ENCODE measurements around the gene MTHFD2L. TPM values are rescaled to one million over a fixed set of nuclear protein-coding genes. Genes with fewer than 3 reads are reported as not detected.
A peak's percentile ranks its signal among the peaks of the same experiment; 100 is the strongest.

The MTHFD2L gene
- total RNA-seq, 1 donor: 15.0 TPM

GRCh38 chr4:74156521-74156920 is 1.4 kb upstream of the MTHFD2L start:
- no peak for DNase-seq (ENCODE audit: low read depth)
- TF ChIP-seq, protein P1, sequence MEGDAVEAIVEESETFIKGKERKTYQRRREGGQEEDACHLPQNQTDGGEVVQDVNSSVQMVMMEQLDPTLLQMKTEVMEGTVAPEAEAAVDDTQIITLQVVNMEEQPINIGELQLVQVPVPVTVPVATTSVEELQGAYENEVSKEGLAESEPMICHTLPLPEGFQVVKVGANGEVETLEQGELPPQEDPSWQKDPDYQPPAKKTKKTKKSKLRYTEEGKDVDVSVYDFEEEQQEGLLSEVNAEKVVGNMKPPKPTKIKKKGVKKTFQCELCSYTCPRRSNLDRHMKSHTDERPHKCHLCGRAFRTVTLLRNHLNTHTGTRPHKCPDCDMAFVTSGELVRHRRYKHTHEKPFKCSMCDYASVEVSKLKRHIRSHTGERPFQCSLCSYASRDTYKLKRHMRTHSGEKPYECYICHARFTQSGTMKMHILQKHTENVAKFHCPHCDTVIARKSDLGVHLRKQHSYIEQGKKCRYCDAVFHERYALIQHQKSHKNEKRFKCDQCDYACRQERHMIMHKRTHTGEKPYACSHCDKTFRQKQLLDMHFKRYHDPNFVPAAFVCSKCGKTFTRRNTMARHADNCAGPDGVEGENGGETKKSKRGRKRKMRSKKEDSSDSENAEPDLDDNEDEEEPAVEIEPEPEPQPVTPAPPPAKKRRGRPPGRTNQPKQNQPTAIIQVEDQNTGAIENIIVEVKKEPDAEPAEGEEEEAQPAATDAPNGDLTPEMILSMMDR (IDR thresholded peaks at IDR 0.05; ENCODE audit: insufficient read depth, low read length): no peak
- H3K4me3 ChIP-seq (ENCODE audit: low read depth, low read length): no peak overlapping the region

- TF ChIP-seq, protein P1 (IDR thresholded peaks at IDR 0.05; ENCODE audit: insufficient read depth, low read length): no peak
- DNase-seq (ENCODE audit: low read depth): peak; percentile 50
- peak overlapping the region; percentile 81 for H3K4me3 ChIP-seq (ENCODE audit: low read depth, low read length)
Measured at GRCh38 chr4:74157154-74157553, 764 bp upstream of the MTHFD2L start.

DNA sequence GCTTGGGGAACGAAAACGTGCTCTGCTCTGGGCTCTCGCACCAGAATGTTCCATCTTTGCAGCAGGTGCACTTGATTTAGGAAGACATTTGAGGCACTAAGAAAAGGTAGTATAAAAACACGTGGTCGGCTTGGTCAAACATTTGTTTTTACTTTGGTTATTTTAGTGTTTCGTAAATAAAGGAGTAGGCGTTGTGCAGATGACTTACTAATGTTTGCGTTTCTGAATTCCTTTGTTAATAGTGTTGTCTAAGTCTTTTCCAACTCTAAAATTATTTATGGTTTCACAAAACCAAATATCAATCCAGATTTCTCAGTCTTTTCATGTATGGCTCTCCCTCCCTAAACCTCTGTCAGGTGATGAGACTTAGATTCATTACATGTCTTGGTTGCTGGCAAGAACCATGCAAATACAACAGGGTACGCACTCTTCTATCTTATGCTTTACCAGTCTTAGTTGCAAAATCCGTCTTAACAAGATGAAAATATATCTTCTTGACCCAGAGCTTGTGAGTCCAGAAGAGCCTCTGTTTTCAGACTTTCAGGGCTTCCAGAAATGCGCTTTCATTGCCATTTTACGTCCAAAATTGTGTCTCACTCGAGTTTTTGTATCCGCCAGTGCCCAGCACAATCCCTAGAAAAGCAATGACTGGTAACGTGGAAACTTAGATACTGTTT is 686 bp downstream of the MTHFD2L start:
- peak overlapping the region; percentile 81 for H3K4me3 ChIP-seq (ENCODE audit: low read depth, low read length)
- TF ChIP-seq, protein P1 (IDR thresholded peaks at IDR 0.05; ENCODE audit: insufficient read depth, low read length): no peak
- peak; percentile 18 for DNase-seq (ENCODE audit: low read depth)

GRCh38 chr4:74159143-74159709 is 1.3 kb downstream of the MTHFD2L start:
- DNase-seq (ENCODE audit: low read depth): peak; percentile 51
- TF ChIP-seq, protein P1 (IDR thresholded peaks at IDR 0.05; ENCODE audit: insufficient read depth, low read length): no peak

GRCh38 chr4:74161666-74162450 is 3.9 kb downstream of the MTHFD2L start:
- TF ChIP-seq, protein P1 (IDR thresholded peaks at IDR 0.05; ENCODE audit: insufficient read depth, low read length): no peak
- DNase-seq (ENCODE audit: low read depth): peak; percentile 43
- H3K4me3 ChIP-seq (ENCODE audit: low read depth, low read length): no peak overlapping the region

More at GRCh38 chr4:74159143-74159709, 1.3 kb downstream of the MTHFD2L start:
- peak overlapping the region; percentile 81 for H3K4me3 ChIP-seq (ENCODE audit: low read depth, low read length)

DNA sequence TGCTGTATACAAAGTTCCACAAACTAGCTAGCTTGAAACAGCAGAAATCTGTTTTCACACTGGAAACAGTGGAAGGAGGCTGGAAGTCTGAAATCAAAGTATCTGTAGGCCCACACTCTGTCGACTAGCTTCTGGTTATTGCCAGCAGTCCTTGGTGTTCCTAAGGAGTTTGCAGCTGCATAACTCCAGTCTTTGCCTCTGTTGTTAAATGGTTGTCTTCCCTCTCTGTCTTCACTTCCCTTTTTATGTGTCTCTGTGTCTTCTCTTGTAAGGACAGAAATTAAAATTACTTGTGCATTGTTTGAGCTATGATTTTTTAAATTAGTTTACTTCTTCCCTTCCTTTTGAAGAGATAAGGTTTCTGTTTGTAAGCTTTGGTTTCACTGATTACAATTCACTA is 8.2 kb downstream of the MTHFD2L start:
- TF ChIP-seq, protein P1 (IDR thresholded peaks at IDR 0.05; ENCODE audit: insufficient read depth, low read length): no peak
- no peak overlapping the region for H3K4me3 ChIP-seq (ENCODE audit: low read depth, low read length)
- no peak for DNase-seq (ENCODE audit: low read depth)
